Activated naive CD8-positive, alpha-beta T cell treated with anti-CD3 and anti-CD28 coated beads for 36 hours (primary cell): ENCODE measurements around the gene GRM8. TPM values are rescaled to one million over a fixed set of nuclear protein-coding genes. Genes with fewer than 3 reads are reported as not detected.

Experiments
- DNase-seq: peaks from one replicate; pipeline ENCODE4 v3.0.0; 2021
- H3K27ac Mint-ChIP-seq: one replicate; pipeline ENCODE4 v1.8.0; 2022; ENCODE audit warnings: mild to moderate bottlenecking, moderate library complexity, mixed read lengths
- H3K27me3 Mint-ChIP-seq: one replicate; pipeline ENCODE4 v1.8.0; 2022; ENCODE audit warnings: mild to moderate bottlenecking, mixed read lengths
- H3K36me3 Mint-ChIP-seq: one replicate; pipeline ENCODE4 v1.8.0; 2021; ENCODE audit warnings: mild to moderate bottlenecking, mixed read lengths
- H3K4me1 Mint-ChIP-seq: one replicate; pipeline ENCODE4 v1.8.0; 2021; ENCODE audit warnings: mixed read lengths
- H3K4me3 Mint-ChIP-seq: one replicate; pipeline ENCODE4 v1.8.0; 2022; ENCODE audit warnings: mild to moderate bottlenecking, moderate library complexity, mixed read lengths
- H3K9me3 Mint-ChIP-seq: one replicate; pipeline ENCODE4 v1.8.0; 2022; ENCODE audit warnings: mixed read lengths
- total RNA-seq, 2 experiments: library from RNA; stranded (reverse); gene quantifications; one replicate each; pipeline ENCODE4 v1.2.3, GENCODE V29; 2021

Gene GRM8
- total RNA-seq, 2 experiments from 2014 or later = not detected

DNA sequence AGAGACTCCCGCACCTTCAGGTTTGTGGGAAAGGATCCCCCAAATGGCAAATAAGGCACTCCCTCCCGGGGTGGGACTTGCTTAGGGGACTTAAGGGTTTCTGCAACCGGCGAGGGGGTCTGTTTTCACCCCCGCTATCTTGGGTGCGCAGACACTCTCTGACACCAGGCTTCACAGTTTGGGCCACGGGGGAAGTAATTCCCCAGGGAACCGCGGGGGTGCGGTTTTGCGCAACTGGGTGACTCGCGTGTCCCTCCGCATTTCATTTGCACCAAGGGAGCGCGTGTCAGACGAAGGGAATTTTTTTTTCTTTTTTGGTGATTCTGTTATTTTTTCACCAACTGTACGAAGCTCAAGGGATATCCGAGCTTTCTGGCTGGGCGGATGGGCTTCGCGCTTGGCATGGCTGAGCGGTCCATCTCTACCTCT, 1.7 kb downstream of the GRM8 start:
- H3K4me1 Mint-ChIP-seq = peaks cover 9% of the 10 kb centered on the region
- H3K4me3 Mint-ChIP-seq = no peak overlapping the region
- no peak overlapping the region for H3K27ac Mint-ChIP-seq
- peaks cover 86% of the 10 kb centered on the region for H3K27me3 Mint-ChIP-seq
- no peaks in the 10 kb centered on the region for H3K36me3 Mint-ChIP-seq
- no peak for DNase-seq
- no peaks in the 10 kb centered on the region for H3K9me3 Mint-ChIP-seq

DNA sequence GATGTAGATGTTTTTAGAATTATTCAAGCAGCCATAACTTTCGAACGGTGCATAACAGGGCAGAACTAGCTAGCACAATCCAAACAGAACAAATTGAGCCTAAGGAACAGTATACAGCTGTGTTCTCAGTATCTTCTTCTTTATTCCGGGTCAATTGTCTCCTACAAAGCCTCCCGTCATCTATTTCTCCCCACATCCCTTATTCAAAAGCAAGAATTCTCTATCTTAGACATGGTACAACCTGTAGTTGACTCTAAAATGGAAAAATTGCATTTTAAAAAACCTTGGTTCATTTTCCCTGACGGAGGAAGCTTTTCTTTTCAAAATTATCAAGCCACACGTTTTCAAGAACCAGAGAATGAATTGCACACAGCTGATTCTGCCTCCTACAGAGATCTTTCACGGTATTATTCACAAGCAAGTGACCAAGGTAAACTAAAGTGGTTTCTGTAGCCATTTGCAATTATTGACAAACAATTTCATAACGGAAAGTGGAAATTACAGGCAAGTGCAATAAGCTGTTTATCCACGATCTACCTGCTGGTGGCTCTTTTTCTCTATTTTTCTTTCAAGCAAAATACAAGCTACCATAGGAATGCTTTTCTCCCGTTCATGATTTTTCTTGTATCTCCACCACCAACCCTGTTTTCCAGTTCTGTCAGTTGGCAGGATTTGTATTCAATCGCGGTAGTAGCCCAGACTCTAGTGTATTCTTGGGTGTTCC, 2.3 kb downstream of the GRM8 start:
- peaks cover 13% of the 10 kb centered on the region for H3K4me1 Mint-ChIP-seq
- no peak overlapping the region for H3K27ac Mint-ChIP-seq
- H3K9me3 Mint-ChIP-seq = no peaks in the 10 kb centered on the region
- no peaks in the 10 kb centered on the region for H3K36me3 Mint-ChIP-seq
- no peak for DNase-seq
- H3K4me3 Mint-ChIP-seq = no peak overlapping the region
- H3K27me3 Mint-ChIP-seq = peaks cover 84% of the 10 kb centered on the region

DNA sequence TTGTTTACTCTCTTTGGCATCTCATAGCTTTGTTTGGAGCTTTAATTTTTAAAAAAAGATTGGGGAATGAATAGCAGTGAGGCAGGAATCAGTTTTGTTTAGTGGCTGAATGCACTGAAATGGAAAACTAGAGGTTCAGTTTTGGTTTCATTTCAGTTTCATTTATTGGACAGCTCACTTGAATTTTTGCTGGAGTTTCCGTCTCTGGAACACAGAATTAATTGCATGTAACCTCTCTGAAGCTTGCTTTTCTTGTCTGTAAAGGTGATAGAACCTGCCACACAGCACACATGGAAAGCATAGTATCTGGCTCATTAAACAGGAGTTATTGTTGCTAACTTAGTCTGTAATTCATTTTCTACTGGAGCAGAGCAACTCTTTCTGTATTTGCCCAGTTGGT, 7.1 kb downstream of the GRM8 start:
- DNase-seq = no peak
- Mint-ChIP-seq H3K27ac (no peak overlapping the region), H3K27me3 (peaks cover 92% of the 10 kb centered on the region), H3K4me3 (no peak overlapping the region), H3K9me3 (no peaks in the 10 kb centered on the region), H3K4me1 (peaks cover 7% of the 10 kb centered on the region), H3K36me3 (no peaks in the 10 kb centered on the region)

DNA sequence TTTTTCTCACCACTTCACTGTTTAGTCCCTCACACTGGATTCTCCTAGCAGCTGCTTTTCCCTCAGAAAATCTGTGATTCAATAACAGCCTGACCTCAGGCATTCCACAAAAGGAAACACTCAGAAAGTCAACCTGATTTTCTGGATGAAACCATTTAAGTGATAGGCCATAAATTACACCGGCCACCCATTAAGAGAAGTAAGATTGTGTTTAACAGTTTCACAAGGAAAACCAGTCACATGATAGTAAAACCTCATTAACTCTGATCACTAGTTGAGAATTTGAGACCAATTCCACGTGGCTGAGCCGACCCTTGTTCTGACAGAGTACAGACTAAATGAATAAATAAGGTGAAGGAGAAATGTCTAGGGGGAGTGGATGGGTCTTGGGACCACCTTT, 7.7 kb downstream of the GRM8 start:
- no peak for DNase-seq
- H3K36me3 Mint-ChIP-seq = no peaks in the 10 kb centered on the region
- H3K4me1 Mint-ChIP-seq = peaks cover 5% of the 10 kb centered on the region
- no peaks in the 10 kb centered on the region for H3K9me3 Mint-ChIP-seq
- H3K4me3 Mint-ChIP-seq = no peak overlapping the region
- H3K27me3 Mint-ChIP-seq = peaks cover 92% of the 10 kb centered on the region
- no peak overlapping the region for H3K27ac Mint-ChIP-seq

DNA sequence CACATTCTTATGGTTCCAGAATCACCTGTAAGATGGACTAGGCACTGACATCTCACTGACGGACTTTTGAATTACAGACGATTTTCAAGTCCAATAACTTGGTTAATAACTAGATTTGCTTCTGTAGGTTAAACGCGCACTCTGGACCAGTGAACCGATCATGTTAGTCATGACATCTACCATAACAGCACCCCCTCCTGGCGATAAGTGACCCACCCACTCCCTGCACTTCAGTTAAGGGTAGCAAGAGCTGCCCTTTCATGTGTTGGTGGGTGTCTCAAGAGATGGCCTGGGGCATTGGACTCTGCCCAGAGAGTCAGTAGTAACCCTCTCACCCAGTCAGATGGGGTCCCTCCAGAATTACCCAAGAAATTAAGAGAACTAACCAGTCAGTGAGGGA, 12.9 kb downstream of the GRM8 start:
- no peak overlapping the region for H3K27ac Mint-ChIP-seq
- no peak for DNase-seq
- no peaks in the 10 kb centered on the region for H3K9me3 Mint-ChIP-seq
- H3K4me3 Mint-ChIP-seq = no peak overlapping the region
- H3K4me1 Mint-ChIP-seq = no peaks in the 10 kb centered on the region
- H3K27me3 Mint-ChIP-seq = peaks cover 70% of the 10 kb centered on the region
- no peaks in the 10 kb centered on the region for H3K36me3 Mint-ChIP-seq

DNA sequence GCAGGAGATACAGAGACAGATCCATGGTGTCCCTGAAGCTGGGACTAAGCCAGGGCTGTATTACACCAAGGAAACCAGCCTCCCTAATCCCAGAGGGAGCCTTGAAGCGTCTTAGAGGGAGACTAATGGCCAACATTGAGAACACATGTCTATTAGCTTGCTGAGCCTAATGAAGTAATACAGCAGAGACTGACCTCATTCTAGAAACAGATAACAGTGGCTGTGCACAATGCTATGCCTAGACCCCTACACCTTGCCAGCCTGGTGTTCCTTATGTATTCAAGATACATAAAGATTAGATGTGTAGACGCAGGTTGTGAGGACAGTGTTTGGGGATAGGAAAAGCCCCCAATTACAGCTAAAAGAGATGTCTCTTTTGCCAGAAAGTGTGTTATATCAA, 19.1 kb downstream of the GRM8 start:
- Mint-ChIP-seq H3K4me3 (no peak overlapping the region), H3K27me3 (peaks cover 20% of the 10 kb centered on the region), H3K27ac (no peak overlapping the region), H3K36me3 (no peaks in the 10 kb centered on the region), H3K9me3 (no peaks in the 10 kb centered on the region), H3K4me1 (no peaks in the 10 kb centered on the region)
- DNase-seq = no peak

DNA sequence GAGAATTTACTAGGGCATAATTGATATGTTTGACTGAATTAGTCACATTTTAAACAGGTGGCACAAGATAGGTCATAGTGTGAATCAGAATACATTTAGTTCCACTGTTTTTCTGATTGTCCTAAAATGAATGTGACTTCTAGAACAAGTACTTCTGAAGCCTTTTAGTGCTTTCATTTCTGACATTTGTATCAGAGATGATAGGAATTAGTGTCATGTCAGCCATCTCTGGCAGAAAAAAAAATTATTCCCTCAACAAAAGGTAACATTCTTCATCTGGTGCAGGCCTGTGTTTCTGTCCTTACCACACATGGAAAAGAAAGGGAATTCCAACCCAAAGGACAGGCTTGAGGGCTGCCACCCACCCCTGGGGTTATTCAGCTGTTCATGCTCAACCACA, 21.3 kb downstream of the GRM8 start:
- Mint-ChIP-seq H3K27me3 (peaks cover 23% of the 10 kb centered on the region), H3K4me3 (no peak overlapping the region), H3K9me3 (no peaks in the 10 kb centered on the region), H3K4me1 (no peaks in the 10 kb centered on the region), H3K36me3 (no peaks in the 10 kb centered on the region), H3K27ac (no peak overlapping the region)
- DNase-seq = no peak

DNA sequence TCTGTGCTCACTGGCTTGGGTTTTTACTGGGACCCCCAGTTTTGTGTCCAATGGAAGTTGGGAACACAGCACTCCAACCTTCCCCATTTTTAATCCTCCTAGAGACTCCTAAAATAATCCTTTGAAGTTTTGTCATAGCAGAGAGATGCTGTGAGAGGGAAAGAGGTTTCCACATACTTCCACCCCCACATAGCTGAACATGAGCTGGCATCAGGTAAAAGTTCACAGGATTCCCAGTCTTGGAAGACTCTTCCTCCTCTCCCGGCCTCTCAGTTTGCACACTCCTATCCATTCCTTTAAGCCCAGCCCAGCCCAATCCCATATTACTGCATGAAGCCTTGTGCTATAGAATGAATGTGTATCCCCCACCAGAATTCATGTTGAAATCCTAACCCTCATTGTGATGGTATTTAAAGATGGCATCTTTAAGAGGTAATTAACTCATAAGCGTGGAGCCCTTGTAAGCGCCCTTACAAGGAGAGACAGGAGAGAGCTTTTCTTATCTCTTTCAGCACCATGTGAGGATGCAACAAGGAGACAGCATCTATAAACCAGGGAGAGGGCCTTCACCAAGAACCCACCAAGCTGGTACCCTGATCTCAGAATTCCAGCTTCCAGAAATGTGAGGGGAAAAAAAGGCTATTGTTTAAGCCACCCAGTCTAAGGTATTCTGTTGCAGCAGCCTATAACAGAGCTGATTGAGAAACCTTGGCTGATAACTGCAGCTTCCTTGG, 22.4 kb downstream of the GRM8 start:
- H3K36me3 Mint-ChIP-seq = no peaks in the 10 kb centered on the region
- no peaks in the 10 kb centered on the region for H3K9me3 Mint-ChIP-seq
- DNase-seq = no peak
- no peak overlapping the region for H3K27ac Mint-ChIP-seq
- no peak overlapping the region for H3K4me3 Mint-ChIP-seq
- no peaks in the 10 kb centered on the region for H3K4me1 Mint-ChIP-seq
- peaks cover 29% of the 10 kb centered on the region for H3K27me3 Mint-ChIP-seq

DNA sequence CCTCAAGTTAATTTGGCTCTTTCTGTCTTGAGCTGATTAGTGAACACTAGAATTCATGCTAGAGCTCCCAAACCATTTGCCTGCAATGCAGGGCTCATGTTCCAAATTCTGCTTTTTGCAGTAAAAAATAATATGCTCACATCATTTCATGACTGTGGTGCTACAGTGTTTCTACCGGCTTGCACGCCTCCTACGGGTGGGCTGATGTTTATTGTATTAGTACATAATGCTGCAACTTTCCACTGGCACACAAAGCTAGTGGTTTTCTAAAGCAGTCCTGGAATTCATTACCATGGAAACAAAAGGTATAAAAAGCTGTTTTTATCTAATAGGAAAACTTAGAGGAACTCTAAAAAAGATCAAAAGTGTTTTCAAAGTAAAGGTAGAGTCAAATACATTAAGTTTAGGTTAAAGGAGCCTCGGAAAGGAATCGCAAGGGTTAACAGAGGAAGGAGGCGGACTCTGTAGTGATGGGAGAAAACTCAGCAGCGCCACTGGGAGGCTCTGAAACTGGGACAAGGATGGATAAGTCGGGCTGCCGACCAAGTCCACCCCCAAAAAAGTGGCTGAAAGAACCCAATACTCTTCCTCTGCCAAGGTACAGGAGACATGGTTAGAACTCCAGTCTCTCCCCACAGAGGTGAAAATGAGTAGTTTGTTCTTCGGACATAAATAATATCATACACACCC, 25.9 kb downstream of the GRM8 start:
- no peaks in the 10 kb centered on the region for H3K9me3 Mint-ChIP-seq
- peaks cover 38% of the 10 kb centered on the region for H3K27me3 Mint-ChIP-seq
- no peak for DNase-seq
- no peak overlapping the region for H3K4me3 Mint-ChIP-seq
- no peak overlapping the region for H3K27ac Mint-ChIP-seq
- H3K36me3 Mint-ChIP-seq = no peaks in the 10 kb centered on the region
- no peaks in the 10 kb centered on the region for H3K4me1 Mint-ChIP-seq

DNA sequence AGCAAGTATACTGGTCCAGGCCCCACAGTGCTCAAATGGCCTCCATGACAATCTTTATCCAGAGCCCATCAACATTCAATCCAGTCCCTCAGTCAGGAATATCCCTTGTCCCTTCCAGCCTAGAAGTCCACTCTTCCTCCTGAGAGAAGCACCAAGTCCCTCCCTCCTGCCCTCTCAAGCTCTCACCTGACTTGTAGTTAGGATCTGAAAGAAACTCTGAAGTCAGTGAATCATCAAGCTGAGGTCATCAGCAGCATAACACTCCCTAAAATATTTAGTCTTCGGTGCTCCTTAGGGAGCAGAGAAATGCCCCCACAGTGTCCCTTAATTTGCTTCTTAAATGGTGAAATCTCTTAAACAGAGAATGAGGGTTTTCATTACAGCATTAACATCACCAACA, 31.0 kb downstream of the GRM8 start:
- no peaks in the 10 kb centered on the region for H3K9me3 Mint-ChIP-seq
- H3K36me3 Mint-ChIP-seq = no peaks in the 10 kb centered on the region
- no peak for DNase-seq
- no peak overlapping the region for H3K4me3 Mint-ChIP-seq
- H3K27ac Mint-ChIP-seq = no peak overlapping the region
- no peaks in the 10 kb centered on the region for H3K4me1 Mint-ChIP-seq
- H3K27me3 Mint-ChIP-seq = peaks cover 32% of the 10 kb centered on the region

DNA sequence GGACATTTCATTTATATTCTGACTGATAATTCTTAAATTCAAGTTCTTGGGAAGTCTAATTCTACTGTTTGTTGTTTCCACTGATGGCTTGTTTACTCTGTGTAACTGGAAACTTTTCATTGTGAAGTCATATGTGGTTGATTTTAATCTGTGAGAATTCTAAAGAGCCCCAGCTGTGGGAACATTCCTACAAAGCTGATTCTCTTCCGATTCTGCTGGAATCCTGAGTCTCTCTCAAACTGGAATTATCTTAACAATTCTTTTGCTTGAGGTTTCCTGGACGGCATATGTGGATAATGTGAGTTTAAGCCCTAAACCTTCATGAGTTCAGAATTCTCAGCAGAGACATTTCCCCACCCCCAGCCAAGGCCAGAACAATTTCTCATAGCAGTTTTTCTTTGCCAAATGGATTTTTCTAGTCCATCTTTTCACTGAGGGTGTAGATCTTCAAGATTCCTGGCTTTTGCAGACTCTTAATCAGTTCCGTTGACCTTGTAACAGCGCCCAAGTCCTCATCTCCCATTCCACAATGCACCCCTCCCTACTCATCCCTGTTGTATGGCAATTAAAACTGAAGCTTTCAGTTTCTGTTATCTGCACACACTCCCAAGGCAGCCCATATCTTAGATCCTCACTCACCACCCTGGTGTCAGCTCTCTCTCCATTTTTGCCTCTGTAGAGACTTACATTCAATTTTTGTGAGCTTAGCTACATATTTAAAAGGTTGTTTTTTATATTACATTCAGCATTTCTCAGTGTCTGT, 37.6 kb downstream of the GRM8 start:
- Mint-ChIP-seq H3K4me3 (no peak overlapping the region), H3K27ac (no peak overlapping the region), H3K9me3 (no peaks in the 10 kb centered on the region), H3K4me1 (no peaks in the 10 kb centered on the region), H3K27me3 (no peaks in the 10 kb centered on the region), H3K36me3 (no peaks in the 10 kb centered on the region)
- DNase-seq = no peak

DNA sequence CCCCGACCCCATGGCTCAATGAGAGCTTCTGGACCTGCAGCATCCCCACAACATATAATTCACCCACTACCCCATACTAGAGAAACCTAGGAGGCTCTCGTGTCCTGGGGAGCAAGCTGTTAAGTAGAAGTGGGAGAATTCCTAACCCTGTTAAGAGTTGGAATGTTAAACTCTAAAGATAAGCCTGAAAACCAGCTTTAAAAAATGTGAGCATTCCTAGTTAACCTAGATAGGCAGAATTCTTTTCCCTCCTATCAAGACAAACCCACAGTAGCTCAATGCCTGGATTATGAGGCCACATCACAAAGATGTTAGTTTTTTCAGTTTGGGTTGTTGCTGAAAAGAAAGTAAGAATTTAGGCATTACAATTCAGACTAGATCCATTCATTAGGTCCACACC, 42.9 kb downstream of the GRM8 start:
- Mint-ChIP-seq H3K27ac (no peak overlapping the region), H3K9me3 (no peaks in the 10 kb centered on the region), H3K4me1 (no peaks in the 10 kb centered on the region), H3K4me3 (no peak overlapping the region), H3K27me3 (peaks cover 20% of the 10 kb centered on the region), H3K36me3 (no peaks in the 10 kb centered on the region)
- no peak for DNase-seq

DNA sequence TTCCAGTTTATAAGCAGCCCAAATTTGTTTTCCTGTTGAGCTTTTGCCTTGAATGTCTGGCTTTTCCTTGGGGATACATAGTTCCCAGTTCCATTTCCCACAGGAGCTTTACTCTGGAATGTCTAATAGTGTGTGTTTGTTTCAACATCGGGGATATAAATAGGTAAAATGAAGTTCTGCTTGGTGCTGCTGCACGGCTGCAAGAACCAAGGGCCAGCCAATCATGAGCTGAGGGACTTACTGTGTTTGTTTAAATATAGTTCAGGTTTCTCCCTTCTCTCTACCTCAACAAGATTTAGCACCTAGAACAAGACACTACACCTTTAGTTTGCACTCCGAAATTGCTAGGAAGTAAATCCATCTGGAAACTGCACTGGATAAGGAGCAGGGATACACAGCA, 43.9 kb downstream of the GRM8 start:
- Mint-ChIP-seq H3K9me3 (no peaks in the 10 kb centered on the region), H3K27me3 (peaks cover 20% of the 10 kb centered on the region), H3K4me3 (no peak overlapping the region), H3K36me3 (no peaks in the 10 kb centered on the region), H3K27ac (no peak overlapping the region), H3K4me1 (no peaks in the 10 kb centered on the region)
- no peak for DNase-seq

DNA sequence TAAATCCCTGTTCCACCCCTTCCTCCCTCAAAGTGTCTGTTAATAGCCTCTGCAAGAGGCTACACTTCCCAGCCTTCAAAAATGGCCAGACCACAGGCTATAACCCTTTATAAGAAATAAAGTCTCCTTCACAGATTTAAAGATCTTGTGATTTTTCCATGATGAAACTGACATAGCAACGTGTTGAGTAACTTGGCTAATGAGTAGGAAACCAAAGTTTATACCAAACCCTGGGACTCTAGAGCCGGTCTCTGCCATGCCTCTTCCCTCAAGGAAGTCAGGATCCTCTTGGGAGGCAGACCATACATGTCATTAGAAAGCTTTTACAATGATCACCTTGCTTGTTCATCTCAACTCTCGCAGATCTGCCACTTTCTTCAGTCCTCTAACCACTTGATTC, 44.4 kb downstream of the GRM8 start:
- Mint-ChIP-seq H3K27ac (no peak overlapping the region), H3K27me3 (peaks cover 20% of the 10 kb centered on the region), H3K4me3 (no peak overlapping the region), H3K36me3 (no peaks in the 10 kb centered on the region), H3K4me1 (no peaks in the 10 kb centered on the region), H3K9me3 (no peaks in the 10 kb centered on the region)
- no peak for DNase-seq

DNA sequence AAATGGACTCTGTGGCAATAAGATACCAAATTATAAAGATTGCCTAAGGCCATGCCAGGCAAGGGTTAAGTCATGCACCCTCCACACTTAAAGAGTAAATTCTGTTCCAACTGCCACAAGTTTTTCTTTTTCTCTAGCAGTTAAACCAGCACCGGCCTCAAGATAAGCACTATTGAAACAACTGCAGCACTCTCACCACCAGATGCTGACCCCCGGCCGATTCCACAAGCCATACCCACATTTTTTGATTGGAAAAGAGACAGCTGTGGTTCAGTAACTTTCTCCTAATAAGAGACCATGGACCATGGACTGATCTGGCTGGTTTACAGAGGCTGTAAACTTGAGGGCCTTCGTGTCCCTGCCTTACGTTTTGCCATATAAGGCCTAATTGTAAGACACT, 44.9 kb downstream of the GRM8 start:
- H3K4me1 Mint-ChIP-seq = no peaks in the 10 kb centered on the region
- DNase-seq = no peak

More for the DNA sequence above, 44.9 kb downstream of the GRM8 start:
- H3K4me3 Mint-ChIP-seq = no peak overlapping the region
- peaks cover 20% of the 10 kb centered on the region for H3K27me3 Mint-ChIP-seq
- no peaks in the 10 kb centered on the region for H3K36me3 Mint-ChIP-seq
- no peak overlapping the region for H3K27ac Mint-ChIP-seq
- H3K9me3 Mint-ChIP-seq = no peaks in the 10 kb centered on the region
